T-cell (primary cell): ENCODE results near the gene DBNDD1. TPM values are rescaled to one million over a fixed set of nuclear protein-coding genes. Genes with fewer than 3 reads are reported as not detected.

ENCODE experiments used
- ATAC-seq, 4 experiments: fragments of 200-7000 bp in 3 of 4; fragments of 150-1000 bp in 1 of 4; cut with Tn5 transposase; replicated peaks in 1 of 4; 1 replicate in 3 of 4; 2 replicates in 1 of 4; pipeline ENCODE4 v1.10.0; 2021; ENCODE audit warnings: moderate library complexity in 3 of 4, mild to moderate bottlenecking in 2 of 4, moderate number of reproducible peaks in 1 of 4
- CTCF ChIA-PET, 2 donors: fragments of 300-600 bp; sonication (Branson Sonifier 250); formaldehyde crosslinking; loops; one replicate each; lab custom pipeline; 2022; ENCODE audit warnings: antibody characterized with exemption in 2 of 2; lab: Charles Lee
- POLR2A ChIA-PET, 2 donors: fragments of 300-600 bp; sonication (Branson Sonifier 250); formaldehyde crosslinking; loops; one replicate each; lab custom pipeline; 2022; ENCODE audit warnings: antibody characterized with exemption in 2 of 2; lab: Charles Lee
- DNase-seq, 35 experiments: peaks; one replicate each; pipeline versions ENCODE4 v3.0.0 to v3.0.0-alpha.2; 2013 to 2023
- H3K27ac ChIP-seq: one replicate; pipeline ENCODE4 v1.5.1; 2013; ENCODE audit warnings: low read length
- H3K27me3 ChIP-seq, 2 experiments: replicated peaks in 1 of 2; 1 replicate in 1 of 2; 2 replicates in 1 of 2; pipeline versions ENCODE4 v1.6.1 to v1.7.0; 2013; ENCODE audit warnings: low read length in 1 of 2, mixed read lengths in 1 of 2; ENCODE audit not compliant: control insufficient read depth in 2 of 2, insufficient read depth in 2 of 2; ENCODE audit errors: extremely low read depth in 1 of 2
- H3K36me3 ChIP-seq, 2 donors: 1 replicate in 1 of 2; 2 replicates in 1 of 2; pipeline versions ENCODE4 v1.6.1 to v1.7.0; 2013; ENCODE audit warnings: low read length in 1 of 2; ENCODE audit not compliant: control insufficient read depth in 2 of 2, insufficient read depth in 1 of 2; ENCODE audit errors: extremely low read depth in 1 of 2
- H3K4me1 ChIP-seq, 2 experiments: 1 replicate in 1 of 2; 2 replicates in 1 of 2; pipeline versions ENCODE4 v1.6.1 to v1.7.0; 2013; ENCODE audit warnings: low read length in 2 of 2, mixed read lengths in 1 of 2; ENCODE audit not compliant: insufficient read depth in 2 of 2, control insufficient read depth in 1 of 2; ENCODE audit errors: extremely low read depth in 1 of 2
- H3K4me3 ChIP-seq, 2 donors: 1 replicate in 1 of 2; 2 replicates in 1 of 2; pipeline versions ENCODE4 v1.5.1 to v1.7.0; 2013; ENCODE audit warnings: mild to moderate bottlenecking in 2 of 2, low read length in 1 of 2, moderate library complexity in 1 of 2; ENCODE audit not compliant: control insufficient read depth in 1 of 2; ENCODE audit errors: extremely low read depth in 1 of 2
- H3K9me3 ChIP-seq: 2 replicates; pipeline ENCODE4 v1.7.0; 2013
- H3K27ac Mint-ChIP-seq, 2 donors: one replicate each; pipeline ENCODE4 v1.8.0; 2020 to 2021; ENCODE audit warnings: mild to moderate bottlenecking in 2 of 2, mixed read lengths in 2 of 2
- H3K27me3 Mint-ChIP-seq, 2 donors: one replicate each; pipeline ENCODE4 v1.8.0; 2021 to 2022; ENCODE audit warnings: mixed read lengths in 2 of 2
- H3K36me3 Mint-ChIP-seq: one replicate; pipeline ENCODE4 v1.8.0; 2021; ENCODE audit warnings: mixed read lengths
- H3K4me1 Mint-ChIP-seq, 3 donors: one replicate each; pipeline ENCODE4 v1.8.0; 2020 to 2022; ENCODE audit warnings: mixed read lengths in 3 of 3, mild to moderate bottlenecking in 1 of 3
- H3K4me3 Mint-ChIP-seq, 3 donors: one replicate each; pipeline ENCODE4 v1.8.0; 2020 to 2022; ENCODE audit warnings: mild to moderate bottlenecking in 3 of 3, mixed read lengths in 3 of 3, moderate library complexity in 3 of 3
- H3K9me3 Mint-ChIP-seq, 3 donors: one replicate each; pipeline ENCODE4 v1.8.0; 2020 to 2022; ENCODE audit warnings: mixed read lengths in 3 of 3
- WGBS: methylation state at CpG from one replicate; pipeline ENCODE4 v1.1.5; 2013; ENCODE audit warnings: missing lambda C conversion rate; ENCODE audit not compliant: insufficient coverage; 5-methylcytosine and 5-hydroxymethylcytosine counted together
- total RNA-seq, 35 experiments: library from RNA in 6 of 35; stranded (reverse) in 6 of 35; fragments of 120-200 nt in 1 of 35; gene quantifications; one replicate each; pipeline versions ENCODE4 v1.2.1 to v1.2.4 and lab custom pipeline; 2013 to 2026

DBNDD1 gene
- total RNA-seq, 5 donors from 2014 or later (not counting 1 experiment from before 2014, with no cell fraction given), result 0.70 to 3.6 (median 0.88) TPM

GRCh38 chr16:89990799-89991198, 28.5 kb downstream of the DBNDD1 start:
- ChIA-PET CTCF (no interaction called here), POLR2A (no interaction called here)
- Histone ChIP-seq H3K4me1 (no peaks in the 10 kb centered on the region), H3K27me3 (no peaks in the 10 kb centered on the region), H3K36me3 (peaks cover 12 to 59% of the 10 kb centered on the region in 2 donors), H3K9me3 (no peaks in the 10 kb centered on the region), H3K4me3 (no peak overlapping the region), H3K27ac (no peak overlapping the region)
- no peak for DNase-seq
- Mint-ChIP-seq H3K4me1 (peaks cover 0 to 3% (median 0%) of the 10 kb centered on the region in 3 donors), H3K36me3 (peaks cover 38% of the 10 kb centered on the region), H3K27me3 (no peaks in the 10 kb centered on the region), H3K4me3 (no peak overlapping the region), H3K9me3 (peaks cover 0 to 4% (median 0%) of the 10 kb centered on the region in 3 donors), H3K27ac (no peak overlapping the region)
- WGBS, result 94% methylated on average over 7 of the region's 7 CpGs
- no peak for ATAC-seq

DNA sequence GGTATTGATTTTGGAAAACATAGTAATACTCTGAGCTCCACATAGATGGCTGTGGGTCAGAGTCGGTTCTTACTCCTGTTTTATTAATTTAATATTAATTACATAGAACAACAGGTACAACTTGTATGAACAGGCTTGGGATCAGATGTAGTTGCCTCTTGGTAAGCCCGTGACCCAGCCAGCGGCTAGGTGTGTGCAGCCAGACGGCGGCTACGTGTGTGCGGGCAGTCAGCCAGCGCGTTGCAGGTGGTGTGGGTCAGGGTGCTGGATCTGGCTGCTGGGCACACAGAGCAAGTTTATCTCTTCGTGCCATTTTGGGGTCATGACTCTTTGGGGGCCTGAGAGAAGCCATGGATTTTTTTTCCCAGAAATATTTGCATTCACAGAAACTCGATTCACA, 30.3 kb downstream of the DBNDD1 start:
- ChIA-PET POLR2A (no interaction called here), CTCF (interaction anchor here in 1 of 2 donors (0.6 kb wide), 1 partner anchor 101 kb away, joined by 4 read pairs; no protein-coding TSS in a partner anchor)
- 98% methylated on average over 5 of the region's 11 CpGs for WGBS
- Histone ChIP-seq H3K27me3 (no peaks in the 10 kb centered on the region), H3K4me3 (no peak overlapping the region), H3K36me3 (peaks cover 12 to 61% of the 10 kb centered on the region in 2 donors), H3K4me1 (no peaks in the 10 kb centered on the region), H3K27ac (no peak overlapping the region), H3K9me3 (no peaks in the 10 kb centered on the region)
- Mint-ChIP-seq H3K4me3 (no peak overlapping the region), H3K4me1 (no peaks in the 10 kb centered on the region), H3K36me3 (peaks cover 40% of the 10 kb centered on the region), H3K27ac (no peak overlapping the region), H3K9me3 (no peaks in the 10 kb centered on the region), H3K27me3 (no peaks in the 10 kb centered on the region)
- ATAC-seq (no peak), DNase-seq (no peak)

- POLR2A ChIA-PET, result no interaction called here
- H3K9me3 ChIP-seq, result no peaks in the 10 kb centered on the region
- no peak overlapping the region for H3K4me3 ChIP-seq
- Mint-ChIP-seq H3K4me1 (no peaks in the 10 kb centered on the region), H3K27me3 (no peaks in the 10 kb centered on the region), H3K27ac (no peak overlapping the region), H3K4me3 (no peak overlapping the region), H3K9me3 (no peaks in the 10 kb centered on the region), H3K36me3 (peaks cover 44% of the 10 kb centered on the region)
- no peaks in the 10 kb centered on the region for H3K27me3 ChIP-seq
- CTCF ChIA-PET, result interaction anchor here in 1 of 2 donors (0.6 kb wide), 1 partner anchor 1465 kb away, joined by 3 read pairs; no protein-coding TSS in a partner anchor
- DNase-seq (no peak), ATAC-seq (no peak)
- H3K36me3 ChIP-seq, result peaks cover 12 to 71% of the 10 kb centered on the region in 2 donors
- no peaks in the 10 kb centered on the region for H3K4me1 ChIP-seq
- H3K27ac ChIP-seq, result no peak overlapping the region
- WGBS, result 100% methylated on average over 2 of the region's 7 CpGs
Measured at GRCh38 chr16:89987169-89987568, 32.1 kb downstream of the DBNDD1 start.

- H3K27me3 Mint-ChIP-seq, result no peaks in the 10 kb centered on the region
- H3K4me3 ChIP-seq, result no peak overlapping the region
- H3K36me3 Mint-ChIP-seq, result peaks cover 46% of the 10 kb centered on the region
Measured at GRCh38 chr16:89986600-89986999, 32.7 kb downstream of the DBNDD1 start.

GRCh38 chr16:89985219-89985618, 34.0 kb downstream of the DBNDD1 start:
- no peak for DNase-seq
- WGBS, result 98% methylated on average over 7 of the region's 10 CpGs
- Mint-ChIP-seq H3K36me3 (peaks cover 43% of the 10 kb centered on the region), H3K27me3 (no peaks in the 10 kb centered on the region), H3K4me1 (no peaks in the 10 kb centered on the region), H3K9me3 (no peaks in the 10 kb centered on the region), H3K27ac (no peak overlapping the region), H3K4me3 (no peak overlapping the region)
- no peaks in the 10 kb centered on the region for H3K4me1 ChIP-seq
- ChIA-PET CTCF (no interaction called here), POLR2A (interaction anchor here in 1 of 2 donors (0.6 kb wide), 1 partner anchor 15 kb away, joined by 4 read pairs; no protein-coding TSS in a partner anchor)
- H3K27ac ChIP-seq, result no peak overlapping the region
- no peak for ATAC-seq
- no peaks in the 10 kb centered on the region for H3K27me3 ChIP-seq
- H3K9me3 ChIP-seq, result no peaks in the 10 kb centered on the region
- peaks cover 14 to 74% of the 10 kb centered on the region in 2 donors for H3K36me3 ChIP-seq
- no peak overlapping the region for H3K4me3 ChIP-seq

More at GRCh38 chr16:89986600-89986999, 32.7 kb downstream of the DBNDD1 start:
- H3K4me1 ChIP-seq, result no peaks in the 10 kb centered on the region
- CTCF ChIA-PET, result interaction anchor here in 1 of 2 donors (0.6 kb wide), 1 partner anchor 1465 kb away, joined by 3 read pairs; no protein-coding TSS in a partner anchor
- H3K36me3 ChIP-seq, result peaks cover 14 to 74% of the 10 kb centered on the region in 2 donors
- no peaks in the 10 kb centered on the region for H3K27me3 ChIP-seq
- WGBS, result 92% methylated on average over 12 of the region's 13 CpGs
- Mint-ChIP-seq H3K27ac (no peak overlapping the region), H3K4me3 (no peak overlapping the region), H3K9me3 (no peaks in the 10 kb centered on the region), H3K4me1 (no peaks in the 10 kb centered on the region)
- POLR2A ChIA-PET, result no interaction called here
- H3K27ac ChIP-seq, result no peak overlapping the region
- no peak for ATAC-seq
- DNase-seq, result no peak
- no peaks in the 10 kb centered on the region for H3K9me3 ChIP-seq

DNA sequence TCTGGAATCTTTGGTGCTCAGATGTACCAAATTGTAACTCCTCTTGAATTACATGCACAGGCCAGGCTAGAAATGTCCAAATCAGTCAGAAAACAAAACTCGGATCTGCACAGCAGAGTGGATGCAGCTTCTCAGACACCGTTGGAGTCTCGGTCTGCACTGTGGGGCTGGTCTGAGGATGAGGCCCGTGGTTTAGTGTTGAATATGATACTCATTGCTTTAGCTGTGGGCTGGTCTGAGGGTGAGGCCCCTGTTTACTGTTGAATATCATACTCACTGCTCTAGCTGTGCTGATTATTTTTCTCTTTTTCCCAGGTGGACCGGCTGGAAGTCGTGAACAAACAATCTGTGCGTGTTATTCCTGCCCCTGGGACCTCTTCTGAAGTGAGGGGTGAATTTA, 35.0 kb downstream of the DBNDD1 start:
- Histone ChIP-seq H3K27me3 (no peaks in the 10 kb centered on the region), H3K4me3 (no peak overlapping the region), H3K9me3 (no peaks in the 10 kb centered on the region), H3K27ac (no peak overlapping the region), H3K36me3 (peaks cover 13 to 79% of the 10 kb centered on the region in 2 donors), H3K4me1 (no peaks in the 10 kb centered on the region)
- ATAC-seq, result no peak
- Mint-ChIP-seq H3K4me3 (no peak overlapping the region), H3K9me3 (no peaks in the 10 kb centered on the region), H3K36me3 (peaks cover 50% of the 10 kb centered on the region), H3K4me1 (no peaks in the 10 kb centered on the region), H3K27ac (no peak overlapping the region), H3K27me3 (no peaks in the 10 kb centered on the region)
- 90% methylated on average over 4 of the region's 7 CpGs for WGBS
- CTCF ChIA-PET, result interaction anchor here in 1 of 2 donors (0.7 kb wide), 1 partner anchor 8 kb away, joined by 3 read pairs; no protein-coding TSS in a partner anchor
- no peak for DNase-seq
- POLR2A ChIA-PET, result no interaction called here
